Neutrophil (primary cell): ENCODE data around the gene TMEM116.

Experiments used
- H3K27ac ChIP-seq: fragments of 200-600 bp; sonication (generic); 2 replicates; pipeline ENCODE4 v1.5.1; 2016; ENCODE audit warnings: mild to moderate bottlenecking, moderate library complexity
- H3K27me3 ChIP-seq: fragments of 200-600 bp; sonication (generic); 2 replicates; pipeline ENCODE4 v1.6.0; 2016; ENCODE audit warnings: mild to moderate bottlenecking
- H3K36me3 ChIP-seq: fragments of 200-600 bp; sonication (generic); 2 replicates; pipeline ENCODE4 v1.5.1; 2017
- H3K4me1 ChIP-seq, 2 experiments: fragments of 200-600 bp in 1 of 2; sonication (generic) in 1 of 2; 1 replicate in 1 of 2; 2 replicates in 1 of 2; pipeline versions ENCODE4 v1.5.1 to v1.6.1; 2013 to 2016; ENCODE audit warnings: low read depth in 1 of 2, low read length in 1 of 2, mild to moderate bottlenecking in 1 of 2, moderate library complexity in 1 of 2; ENCODE audit not compliant: control insufficient read depth in 1 of 2, insufficient read depth in 1 of 2
- H3K4me3 ChIP-seq, 2 experiments: fragments of 200-600 bp in 1 of 2; sonication (generic) in 1 of 2; 1 replicate in 1 of 2; 2 replicates in 1 of 2; pipeline ENCODE4 v1.5.1; 2013 to 2016; ENCODE audit warnings: low read depth in 1 of 2, low read length in 1 of 2, mild to moderate bottlenecking in 1 of 2, moderate library complexity in 1 of 2
- H3K9me3 ChIP-seq: fragments of 200-600 bp; sonication (generic); 2 replicates; pipeline ENCODE4 v1.5.1; 2016
- CTCF ChIP-seq: fragments of 200-600 bp; sonication (generic); IDR thresholded peaks from 2 replicates; pipeline ENCODE4 v1.5.1; 2016; ENCODE audit warnings: antibody characterized with exemption

TMEM116 gene

DNA sequence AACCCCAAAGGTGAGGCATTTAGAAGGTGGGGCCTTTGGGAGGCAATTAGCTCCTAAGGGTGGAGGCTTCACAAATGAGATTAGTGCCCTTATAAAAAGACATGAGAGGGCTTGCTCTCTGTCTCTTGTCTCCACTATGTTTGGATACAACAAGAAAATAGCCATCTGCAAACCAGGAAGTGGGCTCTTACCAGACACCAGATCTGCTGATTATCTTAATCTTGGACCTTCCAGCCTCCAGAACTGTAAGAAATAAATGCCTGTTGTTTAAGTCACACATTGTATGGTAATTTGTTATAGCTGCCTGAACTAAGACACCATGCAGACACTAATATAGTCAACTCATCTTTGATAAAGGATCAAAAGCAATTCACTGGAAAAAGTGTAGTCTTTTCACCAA, 34.4 kb downstream of the TMEM116 start:
- H3K4me1 ChIP-seq: peaks cover 0 to 6% of the 10 kb centered on the region in 2 experiments
- H3K4me3 ChIP-seq: no peak overlapping the region
- no peak for TF ChIP-seq CTCF
- H3K27me3 ChIP-seq: no peaks in the 10 kb centered on the region
- H3K9me3 ChIP-seq: no peaks in the 10 kb centered on the region
- H3K27ac ChIP-seq: no peak overlapping the region
- H3K36me3 ChIP-seq: no peaks in the 10 kb centered on the region

DNA sequence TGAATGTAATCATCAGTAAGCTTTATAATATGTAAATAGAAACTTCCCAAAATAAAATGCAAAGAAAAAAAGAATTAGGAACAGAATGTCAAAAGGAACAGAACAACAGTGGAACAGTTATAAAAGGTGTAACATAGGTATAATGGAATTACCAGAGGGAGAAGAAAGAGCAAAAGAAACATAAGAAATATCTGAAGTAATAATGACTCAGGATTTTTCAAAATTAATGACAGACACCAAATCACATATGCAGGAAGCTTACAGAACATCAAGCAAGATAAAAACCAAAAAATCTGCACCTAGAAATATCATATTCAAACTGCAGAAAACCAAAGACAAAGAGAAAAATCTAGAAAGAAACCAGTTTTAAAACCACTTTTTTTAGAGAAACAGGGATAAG, 36.1 kb downstream of the TMEM116 start:
- H3K27ac ChIP-seq: no peak overlapping the region
- H3K36me3 ChIP-seq: no peaks in the 10 kb centered on the region
- H3K9me3 ChIP-seq: no peaks in the 10 kb centered on the region
- no peak overlapping the region for H3K4me3 ChIP-seq
- no peak for TF ChIP-seq CTCF
- H3K27me3 ChIP-seq: no peaks in the 10 kb centered on the region
- peaks cover 0 to 6% of the 10 kb centered on the region in 2 experiments for H3K4me1 ChIP-seq

GRCh38 chr12:111976291-111976690, 36.7 kb downstream of the TMEM116 start:
- H3K36me3 ChIP-seq: no peaks in the 10 kb centered on the region
- no peak overlapping the region for H3K4me3 ChIP-seq
- peaks cover 0 to 6% of the 10 kb centered on the region in 2 experiments for H3K4me1 ChIP-seq
- no peaks in the 10 kb centered on the region for H3K9me3 ChIP-seq
- TF ChIP-seq CTCF: no peak
- no peak overlapping the region for H3K27ac ChIP-seq
- no peaks in the 10 kb centered on the region for H3K27me3 ChIP-seq

DNA sequence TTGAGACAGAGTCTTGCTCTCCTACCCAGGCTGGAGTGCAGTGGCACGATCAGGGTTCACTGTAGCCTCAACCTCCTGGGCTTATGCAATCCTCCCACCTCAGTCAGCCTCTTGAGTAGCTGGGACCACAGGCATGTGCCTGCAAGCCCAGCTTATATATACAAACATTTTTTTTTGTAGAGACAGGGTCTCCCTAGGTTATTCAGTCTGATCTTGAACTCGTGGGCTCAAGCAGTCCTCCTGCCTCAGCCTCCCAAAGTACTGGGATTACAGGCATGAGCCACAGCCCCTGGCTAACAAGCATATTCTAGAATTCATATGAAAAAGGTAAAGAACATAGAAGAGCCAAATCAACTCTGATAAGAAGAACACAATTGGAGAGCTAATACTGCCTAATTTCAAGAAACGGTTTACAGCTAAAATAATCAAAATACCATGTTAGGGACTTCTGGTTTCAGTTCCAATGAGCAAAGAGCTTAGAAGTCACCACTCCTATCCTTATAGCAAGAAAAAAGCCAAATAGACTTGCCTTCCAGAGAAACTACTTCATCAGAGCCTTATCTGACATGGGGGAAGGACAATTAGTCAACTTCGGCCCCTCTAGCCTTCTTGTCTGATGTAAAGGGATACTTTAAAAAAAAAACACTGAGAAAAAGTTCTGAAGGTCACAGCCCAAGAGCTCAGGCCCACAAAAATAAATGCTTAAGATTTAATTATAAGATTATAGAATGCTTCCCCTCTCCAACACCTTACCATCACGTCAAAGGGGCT, 37.6 kb downstream of the TMEM116 start:
- Histone ChIP-seq H3K36me3 (no peaks in the 10 kb centered on the region), H3K27ac (no peak overlapping the region), H3K9me3 (peaks cover 7% of the 10 kb centered on the region), H3K4me3 (no peak overlapping the region), H3K4me1 (peaks cover 0 to 6% of the 10 kb centered on the region in 2 experiments), H3K27me3 (no peaks in the 10 kb centered on the region)
- TF ChIP-seq CTCF: no peak

DNA sequence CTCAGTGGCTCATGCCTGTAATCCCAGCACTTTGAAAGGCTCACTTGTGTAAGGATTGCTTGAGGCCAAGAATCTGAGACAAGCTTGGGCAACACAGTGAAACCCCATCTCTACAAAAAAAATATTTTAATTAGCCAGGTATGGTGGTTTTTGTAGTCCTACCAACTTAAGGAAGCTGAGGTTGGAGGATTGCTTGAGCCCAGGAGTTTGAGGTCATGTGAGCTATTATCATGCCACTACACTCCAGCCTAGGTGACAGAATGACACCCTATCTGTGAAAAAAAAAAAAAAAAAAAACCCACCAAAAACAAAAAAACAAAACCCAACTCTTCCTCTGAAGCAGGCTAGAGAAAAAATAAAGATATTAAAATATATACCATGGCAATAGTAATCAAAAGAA, 41.2 kb downstream of the TMEM116 start:
- H3K27ac ChIP-seq: no peak overlapping the region
- H3K27me3 ChIP-seq: no peaks in the 10 kb centered on the region
- no peak overlapping the region for H3K4me3 ChIP-seq
- peaks cover 0 to 6% of the 10 kb centered on the region in 2 experiments for H3K4me1 ChIP-seq
- H3K36me3 ChIP-seq: no peaks in the 10 kb centered on the region
- TF ChIP-seq CTCF: no peak
- peaks cover 7% of the 10 kb centered on the region for H3K9me3 ChIP-seq
